ENCODE data around the gene SLC30A2.

DNA sequence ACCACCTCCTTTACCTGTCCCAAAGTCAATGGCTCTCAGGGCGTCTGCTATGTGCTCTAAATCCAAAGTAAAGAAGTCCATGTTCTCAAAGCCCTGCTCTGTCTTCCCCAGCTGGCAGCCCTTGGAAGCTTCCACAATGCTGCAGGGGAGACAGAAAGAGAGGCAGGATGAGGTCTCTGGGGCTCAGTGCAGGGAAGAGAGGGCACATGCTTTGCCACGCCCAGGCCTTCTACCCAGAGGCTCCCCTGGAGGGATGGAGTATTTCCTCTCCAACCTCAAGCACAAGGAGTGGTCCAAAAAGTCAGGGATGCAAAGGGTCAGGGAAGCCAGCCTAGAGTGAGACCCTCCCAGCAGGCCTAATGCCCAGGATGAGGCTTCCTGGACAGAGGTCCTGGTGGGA is 11.3 kb upstream of the SLC30A2 start:
- TF ChIP-seq, protein P1, sequence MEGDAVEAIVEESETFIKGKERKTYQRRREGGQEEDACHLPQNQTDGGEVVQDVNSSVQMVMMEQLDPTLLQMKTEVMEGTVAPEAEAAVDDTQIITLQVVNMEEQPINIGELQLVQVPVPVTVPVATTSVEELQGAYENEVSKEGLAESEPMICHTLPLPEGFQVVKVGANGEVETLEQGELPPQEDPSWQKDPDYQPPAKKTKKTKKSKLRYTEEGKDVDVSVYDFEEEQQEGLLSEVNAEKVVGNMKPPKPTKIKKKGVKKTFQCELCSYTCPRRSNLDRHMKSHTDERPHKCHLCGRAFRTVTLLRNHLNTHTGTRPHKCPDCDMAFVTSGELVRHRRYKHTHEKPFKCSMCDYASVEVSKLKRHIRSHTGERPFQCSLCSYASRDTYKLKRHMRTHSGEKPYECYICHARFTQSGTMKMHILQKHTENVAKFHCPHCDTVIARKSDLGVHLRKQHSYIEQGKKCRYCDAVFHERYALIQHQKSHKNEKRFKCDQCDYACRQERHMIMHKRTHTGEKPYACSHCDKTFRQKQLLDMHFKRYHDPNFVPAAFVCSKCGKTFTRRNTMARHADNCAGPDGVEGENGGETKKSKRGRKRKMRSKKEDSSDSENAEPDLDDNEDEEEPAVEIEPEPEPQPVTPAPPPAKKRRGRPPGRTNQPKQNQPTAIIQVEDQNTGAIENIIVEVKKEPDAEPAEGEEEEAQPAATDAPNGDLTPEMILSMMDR (tag by site-specific recombination; IDR thresholded peaks at IDR 0.05), result no peak
- TF ChIP-seq ZNF114 (tag by site-specific recombination; IDR thresholded peaks at IDR 0.05) (no peak), YY1 (tag by site-specific recombination; IDR thresholded peaks at IDR 0.05) (no peak), ZNF548 (tag by site-specific recombination; IDR thresholded peaks at IDR 0.05) (no peak), ZNF302 (tag by site-specific recombination; IDR thresholded peaks at IDR 0.05; ENCODE audit: low read depth) (no peak), ZNF350 (tag by site-specific recombination; IDR thresholded peaks at IDR 0.05) (no peak), HOXA7 (CRISPR knock-in tag; IDR thresholded peaks at IDR 0.05; ENCODE audit: borderline replicate concordance) (no peak), REPIN1 (tag by site-specific recombination; IDR thresholded peaks at IDR 0.05; ENCODE audit: low read depth) (no peak), ZNF76 (tag by site-specific recombination; IDR thresholded peaks at IDR 0.05; ENCODE audit: borderline replicate concordance, low read depth) (no peak), ZNF223 (tag by site-specific recombination; IDR thresholded peaks at IDR 0.05) (no peak), ZNF629 (tag by site-specific recombination; IDR thresholded peaks at IDR 0.05) (no peak), ZNF843 (tag by site-specific recombination; IDR thresholded peaks at IDR 0.05) (no peak)
- TF ChIP-seq, protein P2, sequence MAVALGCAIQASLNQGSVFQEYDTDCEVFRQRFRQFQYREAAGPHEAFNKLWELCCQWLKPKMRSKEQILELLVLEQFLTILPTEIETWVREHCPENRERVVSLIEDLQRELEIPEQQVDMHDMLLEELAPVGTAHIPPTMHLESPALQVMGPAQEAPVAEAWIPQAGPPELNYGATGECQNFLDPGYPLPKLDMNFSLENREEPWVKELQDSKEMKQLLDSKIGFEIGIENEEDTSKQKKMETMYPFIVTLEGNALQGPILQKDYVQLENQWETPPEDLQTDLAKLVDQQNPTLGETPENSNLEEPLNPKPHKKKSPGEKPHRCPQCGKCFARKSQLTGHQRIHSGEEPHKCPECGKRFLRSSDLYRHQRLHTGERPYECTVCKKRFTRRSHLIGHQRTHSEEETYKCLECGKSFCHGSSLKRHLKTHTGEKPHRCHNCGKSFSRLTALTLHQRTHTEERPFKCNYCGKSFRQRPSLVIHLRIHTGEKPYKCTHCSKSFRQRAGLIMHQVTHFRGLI (tag by site-specific recombination; IDR thresholded peaks at IDR 0.05), result no peak
